Prostate gland (tissue), 2 donors: ENCODE results near the gene ADARB1. TPM values are rescaled to one million over a fixed set of nuclear protein-coding genes. Genes with fewer than 3 reads are reported as not detected.

Experiments used
- DNase-seq: peaks from one replicate; pipeline ENCODE4 v3.0.0-alpha.2; 2019; ENCODE audit warnings: low spot score
- H3K27ac ChIP-seq, 2 donors: fragments of 200-600 bp; sonication (generic); 2 replicates each; pipeline ENCODE4 v1.5.1; 2017 to 2019
- H3K27me3 ChIP-seq: fragments of 200-600 bp; sonication (generic); replicated peaks from 2 replicates; pipeline ENCODE4 v1.5.1; 2019; ENCODE audit not compliant: insufficient read depth
- H3K36me3 ChIP-seq, 2 donors: fragments of 200-600 bp; sonication (generic); 1 replicate in 1 of 2; 2 replicates in 1 of 2; pipeline versions ENCODE4 v1.5.1 to v1.8.1; 2017 to 2019
- H3K4me1 ChIP-seq: fragments of 200-600 bp; sonication (generic); replicated peaks from 2 replicates; pipeline ENCODE4 v1.5.1; 2019
- H3K4me3 ChIP-seq, 2 donors: fragments of 200-600 bp; sonication (generic); 2 replicates each; pipeline ENCODE4 v1.5.1; 2017 to 2019
- H3K9me3 ChIP-seq: fragments of 200-600 bp; sonication (generic); 2 replicates; pipeline ENCODE4 v1.5.1; 2017
- POLR2A ChIP-seq: fragments of 450-650 bp; IDR thresholded peaks from one replicate; pipeline ENCODE4 v1.6.1; 2016; ENCODE audit warnings: antibody characterized with exemption, mild to moderate bottlenecking
- POLR2AphosphoS5 ChIP-seq: sonication (generic); formaldehyde crosslinking; IDR thresholded peaks from one replicate; pipeline ENCODE4 v1.6.1; 2017; ENCODE audit warnings: antibody characterized with exemption
- WGBS: methylation state at CpG from one replicate; pipeline ENCODE4 v1.1.5; 2018; 5-methylcytosine and 5-hydroxymethylcytosine counted together
- intact Hi-C: fragments of 100-400 bp; cut with DNase I; formaldehyde crosslinking; loops from one replicate; pipeline ENCODE4 v1.14.2; 2022
- total RNA-seq, 2 donors: library from RNA; depleted of rRNA; stranded (reverse); fragments of >200 nt; gene quantifications; one replicate each; pipeline ENCODE4 v1.1.0, GENCODE V29; 2016
- TF ChIP-seq, protein P1 (sequence below), 4 experiments: fragments of 200-600 bp in 2 of 4; fragments of 450-650 bp in 2 of 4; sonication (generic) in 2 of 4; IDR thresholded peaks; 1 replicate in 3 of 4; 2 replicates in 1 of 4; pipeline ENCODE4 v1.5.1; 2016 to 2019; ENCODE audit warnings: antibody characterized with exemption in 4 of 4, mild to moderate bottlenecking in 2 of 4, moderate library complexity in 2 of 4

Gene ADARB1
- total RNA-seq, 2 donors from 2014 or later, result 21.0 to 30.9 TPM

DNA sequence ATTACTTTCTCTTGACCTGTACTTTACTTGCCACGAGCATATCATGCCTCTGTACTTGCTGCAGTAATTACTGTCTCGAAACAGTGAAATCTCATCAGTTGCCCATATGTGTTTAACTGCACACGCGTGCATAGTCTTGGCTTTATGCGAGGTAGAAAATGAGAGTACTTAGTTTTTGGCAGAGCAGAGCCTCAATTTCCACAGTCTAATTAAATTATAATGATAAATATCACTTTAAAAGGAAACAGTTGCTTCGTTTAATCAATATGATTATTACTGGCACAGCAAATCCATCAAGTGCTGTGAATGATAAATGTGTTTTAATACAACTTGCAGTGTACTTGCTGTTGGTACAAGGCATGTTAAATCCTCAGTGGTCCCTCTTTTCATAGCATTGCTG lies 47.6 kb downstream of the ADARB1 start:
- intact Hi-C loops, result loop anchor here (5.0 kb wide), 1 partner anchor 70 kb away; no protein-coding TSS in a partner anchor
- H3K36me3 ChIP-seq, result no peaks in the 10 kb centered on the region

GRCh38 chr21:45122432-45123132 lies 48.2 kb downstream of the ADARB1 start:
- no peaks in the 10 kb centered on the region for H3K9me3 ChIP-seq
- H3K4me1 ChIP-seq, result peaks cover 3% of the 10 kb centered on the region
- 93% methylated on average over 10 of the region's 10 CpGs for whole genome bisulfite sequencing
- intact Hi-C loops, result loop anchor here (5.0 kb wide), 1 partner anchor 70 kb away; no protein-coding TSS in a partner anchor
- H3K27ac ChIP-seq, result no peak overlapping the region
- DNase-seq, result no peak
- H3K36me3 ChIP-seq, result no peaks in the 10 kb centered on the region
- no peak overlapping the region for H3K4me3 ChIP-seq
- no peak for TF ChIP-seq POLR2A
- no peak for TF ChIP-seq POLR2AphosphoS5
- TF ChIP-seq, protein P1, sequence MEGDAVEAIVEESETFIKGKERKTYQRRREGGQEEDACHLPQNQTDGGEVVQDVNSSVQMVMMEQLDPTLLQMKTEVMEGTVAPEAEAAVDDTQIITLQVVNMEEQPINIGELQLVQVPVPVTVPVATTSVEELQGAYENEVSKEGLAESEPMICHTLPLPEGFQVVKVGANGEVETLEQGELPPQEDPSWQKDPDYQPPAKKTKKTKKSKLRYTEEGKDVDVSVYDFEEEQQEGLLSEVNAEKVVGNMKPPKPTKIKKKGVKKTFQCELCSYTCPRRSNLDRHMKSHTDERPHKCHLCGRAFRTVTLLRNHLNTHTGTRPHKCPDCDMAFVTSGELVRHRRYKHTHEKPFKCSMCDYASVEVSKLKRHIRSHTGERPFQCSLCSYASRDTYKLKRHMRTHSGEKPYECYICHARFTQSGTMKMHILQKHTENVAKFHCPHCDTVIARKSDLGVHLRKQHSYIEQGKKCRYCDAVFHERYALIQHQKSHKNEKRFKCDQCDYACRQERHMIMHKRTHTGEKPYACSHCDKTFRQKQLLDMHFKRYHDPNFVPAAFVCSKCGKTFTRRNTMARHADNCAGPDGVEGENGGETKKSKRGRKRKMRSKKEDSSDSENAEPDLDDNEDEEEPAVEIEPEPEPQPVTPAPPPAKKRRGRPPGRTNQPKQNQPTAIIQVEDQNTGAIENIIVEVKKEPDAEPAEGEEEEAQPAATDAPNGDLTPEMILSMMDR (IDR thresholded peaks at IDR 0.05), result no peak
- H3K27me3 ChIP-seq, result no peaks in the 10 kb centered on the region

More for the DNA sequence above, 47.6 kb downstream of the ADARB1 start:
- Histone ChIP-seq H3K4me1 (peaks cover 3% of the 10 kb centered on the region), H3K27ac (peak overlapping the region; percentile 61 to 66), H3K9me3 (no peaks in the 10 kb centered on the region), H3K4me3 (no peak overlapping the region), H3K27me3 (no peaks in the 10 kb centered on the region)
- 90% methylated on average over 6 of the region's 6 CpGs for WGBS
- DNase-seq, result no peak
- TF ChIP-seq POLR2A (no peak), POLR2AphosphoS5 (no peak)
- TF ChIP-seq, protein P1 (IDR thresholded peaks at IDR 0.05), result no peak

DNA sequence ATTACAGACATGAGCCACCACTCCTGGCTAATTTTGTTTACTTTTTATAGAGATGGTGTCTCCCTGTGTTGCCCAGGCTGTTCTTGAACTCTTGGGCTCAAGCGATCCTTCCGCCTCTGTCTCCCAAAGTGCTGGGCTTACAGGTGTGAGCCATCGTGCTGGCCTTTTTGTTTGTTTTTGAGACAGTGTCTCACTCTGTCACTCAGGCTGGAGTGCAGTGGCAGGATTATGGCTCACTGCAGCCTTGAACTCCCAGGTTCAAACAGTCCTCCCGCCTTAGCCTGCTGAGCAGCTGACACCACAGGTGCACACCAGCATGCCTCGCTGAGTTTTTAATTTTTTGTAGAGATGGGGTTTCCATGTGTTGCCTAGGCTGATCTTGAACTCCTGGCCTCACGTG lies 49.1 kb downstream of the ADARB1 start:
- Histone ChIP-seq H3K9me3 (no peaks in the 10 kb centered on the region), H3K36me3 (no peaks in the 10 kb centered on the region), H3K4me1 (peaks cover 6% of the 10 kb centered on the region), H3K4me3 (no peak overlapping the region), H3K27me3 (no peaks in the 10 kb centered on the region), H3K27ac (no peak overlapping the region)
- WGBS, result 97% methylated on average over 6 of the region's 6 CpGs
- TF ChIP-seq, protein P1 (IDR thresholded peaks at IDR 0.05), result no peak
- no peak for TF ChIP-seq POLR2A
- TF ChIP-seq POLR2AphosphoS5, result no peak
- DNase-seq, result no peak
- intact Hi-C loops, result loop anchor here (5.0 kb wide), 1 partner anchor 71 kb away; no protein-coding TSS in a partner anchor

DNA sequence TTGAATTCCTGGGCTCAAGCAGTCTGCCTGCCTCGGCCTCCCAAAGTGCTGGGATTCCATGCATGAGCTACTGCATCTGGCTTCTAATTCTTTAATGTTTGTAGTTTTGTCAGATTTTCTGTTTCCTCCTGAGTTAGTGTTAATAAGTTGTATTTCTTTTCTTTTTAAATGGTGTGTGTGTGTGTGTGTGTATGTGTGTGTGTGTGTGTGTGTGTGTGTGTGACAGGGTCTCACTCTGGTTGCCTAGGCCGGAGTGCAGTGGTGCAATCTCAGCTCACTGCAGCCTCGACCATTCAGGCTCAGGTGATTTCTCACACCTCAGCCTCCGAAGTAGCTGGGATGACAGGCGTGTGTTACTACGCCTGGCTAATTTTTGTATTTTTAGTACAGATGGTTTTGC lies 50.2 kb downstream of the ADARB1 start:
- peaks cover 7% of the 10 kb centered on the region for H3K4me1 ChIP-seq
- H3K27ac ChIP-seq, result no peak overlapping the region
- H3K36me3 ChIP-seq, result no peaks in the 10 kb centered on the region
- H3K9me3 ChIP-seq, result no peaks in the 10 kb centered on the region
- no peak for DNase-seq
- no peak for TF ChIP-seq POLR2AphosphoS5
- no peak for TF ChIP-seq POLR2A
- TF ChIP-seq, protein P1 (IDR thresholded peaks at IDR 0.05), result no peak
- no peak overlapping the region for H3K4me3 ChIP-seq
- intact Hi-C loops, result loop anchor here (5.0 kb wide), 1 partner anchor 72 kb away; no protein-coding TSS in a partner anchor
- no peaks in the 10 kb centered on the region for H3K27me3 ChIP-seq
- WGBS, result 98% methylated on average over 6 of the region's 6 CpGs

DNA sequence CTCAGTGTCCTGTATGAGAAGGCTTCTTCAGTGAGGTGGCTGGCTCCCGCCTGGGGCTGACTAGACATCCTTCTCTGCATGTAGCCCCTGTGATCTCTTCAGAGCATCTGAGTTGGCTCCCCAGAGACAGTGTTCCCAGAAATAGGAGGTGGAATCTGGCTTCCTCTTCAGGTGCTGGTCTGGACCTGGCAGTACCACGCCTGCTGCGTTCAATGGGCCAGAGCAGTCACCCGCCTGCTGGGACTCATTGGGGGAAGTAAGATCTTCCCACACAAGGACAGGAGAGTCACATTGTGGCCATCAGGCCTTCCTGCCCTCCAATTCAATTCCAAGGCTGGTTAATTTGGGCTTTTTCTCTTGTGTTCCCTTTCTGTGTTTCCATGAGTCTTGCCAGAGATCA lies 51.0 kb downstream of the ADARB1 start:
- Histone ChIP-seq H3K4me1 (peaks cover 7% of the 10 kb centered on the region), H3K9me3 (no peaks in the 10 kb centered on the region), H3K4me3 (no peak overlapping the region), H3K27me3 (no peaks in the 10 kb centered on the region), H3K27ac (no peak overlapping the region), H3K36me3 (no peaks in the 10 kb centered on the region)
- intact Hi-C loops, result no loop called here
- 87% methylated on average over 4 of the region's 4 CpGs for WGBS
- no peak for DNase-seq
- TF ChIP-seq, protein P1 (IDR thresholded peaks at IDR 0.05), result no peak
